Measurements from ENCODE around the gene HMGN2.

DNA sequence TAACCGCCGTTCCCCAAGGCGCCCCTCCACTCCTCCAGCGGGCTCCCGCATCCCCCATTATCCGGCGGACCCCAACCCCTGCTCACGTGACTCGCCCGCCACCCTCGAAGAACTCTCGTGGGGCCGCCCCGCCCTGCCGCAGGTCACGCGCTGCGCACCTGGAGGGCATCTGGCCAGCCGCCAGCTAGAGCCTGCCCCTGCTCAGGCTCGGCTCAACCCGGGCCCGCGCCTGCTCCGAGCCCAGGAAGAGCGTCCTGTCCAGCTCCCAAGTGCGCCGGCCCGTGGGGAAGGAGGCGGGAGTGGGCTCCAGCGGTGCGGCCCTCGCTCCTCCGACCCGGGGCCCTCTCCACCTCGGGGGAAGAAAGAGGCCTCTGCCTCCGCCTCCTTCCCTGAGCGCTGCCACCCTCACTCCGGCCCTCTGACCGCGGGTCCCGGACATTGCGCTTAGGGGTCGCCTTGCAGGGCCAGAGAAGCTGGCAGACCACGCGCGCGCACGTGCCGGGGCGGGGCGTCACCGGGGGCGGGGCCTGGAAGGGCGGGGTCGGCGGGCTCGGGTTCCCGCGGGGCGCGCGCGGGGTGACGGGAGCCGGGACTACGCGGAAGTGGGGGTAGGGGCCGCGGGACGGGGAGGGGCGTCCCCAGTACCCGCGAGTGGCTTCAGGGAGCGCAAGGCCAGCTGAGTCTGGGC is 28.4 kb downstream of the HMGN2 start:
- TF ChIP-seq, protein P1, sequence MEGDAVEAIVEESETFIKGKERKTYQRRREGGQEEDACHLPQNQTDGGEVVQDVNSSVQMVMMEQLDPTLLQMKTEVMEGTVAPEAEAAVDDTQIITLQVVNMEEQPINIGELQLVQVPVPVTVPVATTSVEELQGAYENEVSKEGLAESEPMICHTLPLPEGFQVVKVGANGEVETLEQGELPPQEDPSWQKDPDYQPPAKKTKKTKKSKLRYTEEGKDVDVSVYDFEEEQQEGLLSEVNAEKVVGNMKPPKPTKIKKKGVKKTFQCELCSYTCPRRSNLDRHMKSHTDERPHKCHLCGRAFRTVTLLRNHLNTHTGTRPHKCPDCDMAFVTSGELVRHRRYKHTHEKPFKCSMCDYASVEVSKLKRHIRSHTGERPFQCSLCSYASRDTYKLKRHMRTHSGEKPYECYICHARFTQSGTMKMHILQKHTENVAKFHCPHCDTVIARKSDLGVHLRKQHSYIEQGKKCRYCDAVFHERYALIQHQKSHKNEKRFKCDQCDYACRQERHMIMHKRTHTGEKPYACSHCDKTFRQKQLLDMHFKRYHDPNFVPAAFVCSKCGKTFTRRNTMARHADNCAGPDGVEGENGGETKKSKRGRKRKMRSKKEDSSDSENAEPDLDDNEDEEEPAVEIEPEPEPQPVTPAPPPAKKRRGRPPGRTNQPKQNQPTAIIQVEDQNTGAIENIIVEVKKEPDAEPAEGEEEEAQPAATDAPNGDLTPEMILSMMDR (IDR thresholded peaks at IDR 0.05), result peak in 2 of 6 experiments; percentile 28 to 32
- peak in 1 of 2 donors; percentile 67 for TF ChIP-seq POLR2A (IDR thresholded peaks at IDR 0.05)
